ENCODE data around the gene CAT. TPM values are rescaled to one million over a fixed set of nuclear protein-coding genes. Genes with fewer than 3 reads are reported as not detected.

The CAT gene
- total and polyA plus RNA-seq, 12 donors = 42.0 to 134 (median 79.6) TPM

- Histone ChIP-seq H3K27me3 (peaks cover 0 to 3% (median 0%) of the 10 kb centered on the region in 7 donors), H3K4me1 (peaks cover 0 to 16% (median 0%) of the 10 kb centered on the region in 9 donors), H3K36me3 (no peaks in the 10 kb centered on the region), H3K27ac (no peak overlapping the region), H3K9me3 (no peaks in the 10 kb centered on the region), H3K4me3 (no peak overlapping the region)
- intact Hi-C loops (cut with DNase I) = no loop called here
- DNase-seq (no peak), ATAC-seq (no peak)
- no peak for TF ChIP-seq CTCF (IDR thresholded peaks at IDR 0.05)
- 93 to 96% methylated on average over 6 of the region's 6 CpGs for WGBS, 2 donors
These were observed 68.4 kb downstream of the CAT start for GRCh38 chr11:34507156-34507555.

- no peak for TF ChIP-seq CTCF (IDR thresholded peaks at IDR 0.05)
- Histone ChIP-seq H3K36me3 (no peaks in the 10 kb centered on the region), H3K9me3 (no peaks in the 10 kb centered on the region), H3K4me1 (peaks cover 0 to 12% (median 0%) of the 10 kb centered on the region in 9 donors), H3K27me3 (no peaks in the 10 kb centered on the region), H3K4me3 (no peak overlapping the region), H3K27ac (no peak overlapping the region)
- ATAC-seq = no peak
- 77 to 80% methylated on average over 5 of the region's 5 CpGs for WGBS, 2 donors
- intact Hi-C loops (cut with DNase I) = no loop called here
- no peak for DNase-seq
These were observed 68.9 kb downstream of the CAT start for GRCh38 chr11:34507610-34508009.

- no peaks in the 10 kb centered on the region for H3K27me3 ChIP-seq
- WGBS, 2 donors = 29 to 38% methylated on average over 2 of the region's 2 CpGs
- DNase-seq (no peak), ATAC-seq (no peak)
- peaks cover 0 to 12% (median 0%) of the 10 kb centered on the region in 9 donors for H3K4me1 ChIP-seq
- H3K9me3 ChIP-seq = no peaks in the 10 kb centered on the region
- no peak overlapping the region for H3K4me3 ChIP-seq
- no peaks in the 10 kb centered on the region for H3K36me3 ChIP-seq
- intact Hi-C loops (cut with DNase I) = no loop called here
- no peak for TF ChIP-seq CTCF (IDR thresholded peaks at IDR 0.05)
- H3K27ac ChIP-seq = no peak overlapping the region
These were observed 69.8 kb downstream of the CAT start for GRCh38 chr11:34508524-34508923.

GRCh38 chr11:34509336-34509876 lies 70.7 kb downstream of the CAT start:
- TF ChIP-seq CTCF (IDR thresholded peaks at IDR 0.05) = no peak
- 22 to 34% methylated on average over 5 of the region's 5 CpGs for WGBS, 2 donors
- no peaks in the 10 kb centered on the region for H3K36me3 ChIP-seq
- H3K27ac ChIP-seq = no peak overlapping the region
- no peaks in the 10 kb centered on the region for H3K27me3 ChIP-seq
- intact Hi-C loops (cut with DNase I) = no loop called here
- ATAC-seq (no peak), DNase-seq (no peak)
- H3K9me3 ChIP-seq = no peaks in the 10 kb centered on the region
- H3K4me3 ChIP-seq = no peak overlapping the region
- H3K4me1 ChIP-seq = peaks cover 0 to 12% (median 0%) of the 10 kb centered on the region in 9 donors

Measured in heart right ventricle (tissue), 16 donors.